Measurements from ENCODE around the gene IL1RAPL1.

IL1RAPL1 gene

GRCh38 chrX:28802625-28803024 is 215.4 kb downstream of the IL1RAPL1 start:
- DNase-seq = no peak

- no peak for DNase-seq
These were observed 248.7 kb downstream of the IL1RAPL1 start for GRCh38 chrX:28835991-28836390.

GRCh38 chrX:28843817-28844216 is 256.6 kb downstream of the IL1RAPL1 start:
- no peak for DNase-seq

DNA sequence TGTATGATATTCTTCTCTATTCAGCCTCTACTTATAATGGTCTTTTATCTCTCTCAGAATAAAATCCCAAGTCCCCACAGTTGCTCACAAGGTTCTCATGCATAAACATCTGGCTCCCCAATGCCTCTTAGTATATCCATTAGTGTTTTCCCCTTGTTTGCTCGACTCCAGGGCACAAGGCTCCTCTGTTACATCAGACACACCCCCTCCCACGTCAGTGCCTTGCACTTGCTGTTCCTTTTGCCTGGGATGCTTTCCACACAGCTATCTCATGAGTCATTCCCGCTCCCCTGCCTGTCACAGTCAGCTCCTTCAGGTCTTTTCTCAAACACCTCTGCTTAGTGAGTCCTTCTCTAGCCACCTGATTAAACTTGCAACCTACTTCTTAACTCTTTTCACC is 260.2 kb downstream of the IL1RAPL1 start:
- no peak for DNase-seq

DNA sequence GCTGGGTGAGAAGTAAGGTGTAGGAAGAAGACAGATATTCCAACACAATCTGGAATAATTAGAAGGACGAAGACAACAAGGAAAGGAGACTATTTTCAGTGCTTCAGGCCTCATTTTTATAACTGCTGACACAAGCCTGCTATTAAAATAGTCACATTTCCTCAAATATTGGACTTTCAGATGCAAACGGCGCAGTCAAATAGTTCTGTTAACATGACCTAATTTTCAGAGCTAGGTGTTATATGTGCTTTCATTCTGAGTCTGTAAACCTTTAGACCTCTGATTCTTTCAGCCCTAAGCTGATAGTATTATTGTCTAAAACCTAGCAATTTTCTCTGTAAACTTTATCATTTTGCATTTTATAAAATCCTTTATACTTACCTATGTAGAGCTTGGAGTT is 261.5 kb downstream of the IL1RAPL1 start:
- DNase-seq = no peak

- DNase-seq = no peak
These were observed 263.7 kb downstream of the IL1RAPL1 start for GRCh38 chrX:28850955-28851354.

GRCh38 chrX:28851871-28852270 is 264.6 kb downstream of the IL1RAPL1 start:
- no peak for DNase-seq

GRCh38 chrX:28854637-28855036 is 267.4 kb downstream of the IL1RAPL1 start:
- DNase-seq = no peak

DNA sequence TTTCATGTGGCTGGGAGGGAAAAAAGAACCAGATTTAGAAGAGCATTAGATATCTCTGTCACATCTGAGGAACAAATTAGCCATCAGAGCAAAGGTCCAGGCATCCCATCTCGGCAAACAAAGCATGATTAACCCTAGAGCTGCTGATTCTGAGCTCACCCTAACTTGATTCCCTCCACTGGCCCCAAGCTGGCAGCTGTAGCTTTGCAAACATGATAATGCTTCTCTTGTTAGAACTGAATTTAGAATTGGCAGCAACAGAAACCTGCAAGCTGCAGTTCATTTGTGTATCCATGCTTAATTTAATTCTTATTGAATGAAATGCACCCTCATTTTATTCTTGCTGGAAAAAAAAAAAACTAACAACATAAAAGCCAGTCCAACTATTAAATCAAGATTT is 289.2 kb downstream of the IL1RAPL1 start:
- no peak for DNase-seq

DNA sequence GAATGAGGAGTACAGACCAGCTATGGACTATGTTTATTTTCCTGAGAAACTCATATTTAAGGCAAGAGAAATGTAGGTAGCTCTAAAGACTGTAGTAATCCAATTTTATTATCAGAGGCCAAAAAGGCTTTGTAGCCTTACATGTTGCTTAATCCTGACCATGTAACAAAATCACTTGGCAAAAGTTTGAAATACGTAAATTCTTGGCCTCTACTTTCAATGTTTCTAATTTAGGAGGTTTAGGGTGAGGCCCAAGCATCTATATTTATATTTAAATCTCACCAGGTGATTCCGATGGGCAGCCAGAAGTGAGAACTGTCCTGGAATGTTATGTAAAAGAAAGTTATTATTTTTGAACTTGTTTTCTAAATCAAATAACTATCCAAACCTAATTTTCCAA is 289.7 kb downstream of the IL1RAPL1 start:
- no peak for DNase-seq

GRCh38 chrX:28880136-28880535 is 292.9 kb downstream of the IL1RAPL1 start:
- DNase-seq = no peak

DNA sequence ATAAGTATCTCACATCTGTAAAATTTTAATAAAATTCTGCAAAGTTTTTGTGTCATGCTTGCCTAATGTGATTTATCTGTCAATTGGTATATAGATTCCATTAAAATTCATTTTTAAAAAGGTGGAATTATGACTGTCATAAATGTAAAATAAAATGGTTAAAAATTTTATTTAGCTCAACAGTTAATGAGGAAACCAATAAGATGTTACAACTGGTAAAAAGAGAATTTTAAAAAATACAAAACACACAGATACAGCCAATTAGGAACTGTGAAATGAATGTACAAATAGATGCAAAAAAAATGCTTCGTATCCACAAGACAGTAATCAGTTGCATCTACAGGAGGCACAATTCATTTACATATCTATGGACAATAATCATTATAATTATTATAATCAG is 297.6 kb downstream of the IL1RAPL1 start:
- DNase-seq = no peak

GRCh38 chrX:28888416-28888815 is 301.2 kb downstream of the IL1RAPL1 start:
- DNase-seq = no peak

GRCh38 chrX:28889591-28890090 is 302.4 kb downstream of the IL1RAPL1 start:
- DNase-seq = no peak

DNA sequence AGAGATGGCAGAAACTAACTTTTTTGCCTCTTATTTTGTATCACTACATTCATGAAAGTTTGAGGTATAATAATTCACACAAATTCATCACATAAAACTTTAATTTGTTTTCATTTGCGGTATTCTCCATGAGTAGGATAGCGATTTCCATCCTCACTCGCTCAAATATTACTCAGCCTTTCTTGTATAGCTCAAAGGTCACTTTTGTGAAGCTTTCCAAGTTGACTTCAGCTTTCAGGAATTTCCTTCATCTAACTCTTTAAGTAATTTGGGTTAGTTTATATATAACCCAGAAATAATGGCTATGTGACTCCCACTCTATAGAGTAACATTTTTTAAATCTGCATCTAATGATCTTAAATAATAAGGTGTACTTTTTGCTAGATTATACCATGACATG is 314.4 kb downstream of the IL1RAPL1 start:
- no peak for DNase-seq

DNA sequence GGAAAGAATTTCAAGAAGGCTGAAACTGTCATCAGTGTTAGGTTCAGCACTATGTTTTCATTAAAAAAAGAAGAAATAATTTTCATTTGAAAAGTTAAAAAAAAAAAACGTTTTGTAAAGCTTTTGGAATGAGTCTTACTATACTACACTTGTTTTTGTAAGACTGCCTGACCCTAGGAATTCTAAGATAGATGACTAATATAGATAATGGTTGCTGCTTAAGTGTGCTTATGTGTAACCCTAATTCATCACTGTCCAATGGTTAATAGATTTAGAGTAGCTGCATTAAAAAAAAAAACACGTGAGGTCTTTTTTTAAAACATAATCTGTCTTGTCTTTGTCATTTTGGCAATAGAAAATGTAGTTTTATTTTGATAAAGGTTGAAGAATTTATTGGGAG is 323.2 kb downstream of the IL1RAPL1 start:
- no peak for DNase-seq

DNA sequence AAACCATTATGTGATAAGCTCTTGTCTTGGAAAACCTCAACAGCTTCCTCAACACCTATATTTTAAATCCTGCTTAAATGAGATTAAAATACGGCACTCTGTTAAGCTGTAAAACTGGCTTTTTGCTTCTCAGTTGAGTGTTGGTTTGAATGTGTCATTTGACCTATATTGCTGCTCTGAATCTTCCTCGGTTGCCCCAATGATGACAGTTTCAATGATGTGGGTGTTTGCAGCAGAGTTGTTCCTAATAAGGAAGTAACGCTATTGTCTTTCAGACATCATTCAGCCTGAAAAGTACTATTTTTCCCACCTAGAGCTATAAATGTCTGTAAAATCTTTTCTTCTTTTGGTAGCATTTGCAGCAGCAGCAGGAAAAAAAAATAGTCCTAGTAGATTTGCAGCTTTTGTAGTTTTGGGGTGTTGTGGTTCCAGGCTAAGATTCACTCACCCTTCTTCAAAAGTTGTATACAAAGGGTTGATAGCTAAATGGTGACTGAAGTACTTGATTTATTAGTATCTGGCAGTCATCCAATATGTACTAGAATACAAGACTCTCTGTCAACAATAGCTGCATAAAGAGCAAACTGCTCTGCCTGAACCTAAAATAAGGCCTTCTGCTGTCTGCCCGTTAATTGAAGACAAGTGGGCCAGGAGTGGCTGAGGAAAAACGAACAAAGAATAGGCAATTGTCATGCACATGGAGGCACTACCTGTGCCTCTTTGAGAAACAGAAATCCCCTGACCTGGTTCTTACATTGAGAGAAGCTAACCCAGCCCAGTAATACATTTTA is 333.1 kb downstream of the IL1RAPL1 start:
- DNase-seq = peak; percentile 80

- DNase-seq = no peak
These were observed 334.9 kb downstream of the IL1RAPL1 start for GRCh38 chrX:28922106-28922505.

DNA sequence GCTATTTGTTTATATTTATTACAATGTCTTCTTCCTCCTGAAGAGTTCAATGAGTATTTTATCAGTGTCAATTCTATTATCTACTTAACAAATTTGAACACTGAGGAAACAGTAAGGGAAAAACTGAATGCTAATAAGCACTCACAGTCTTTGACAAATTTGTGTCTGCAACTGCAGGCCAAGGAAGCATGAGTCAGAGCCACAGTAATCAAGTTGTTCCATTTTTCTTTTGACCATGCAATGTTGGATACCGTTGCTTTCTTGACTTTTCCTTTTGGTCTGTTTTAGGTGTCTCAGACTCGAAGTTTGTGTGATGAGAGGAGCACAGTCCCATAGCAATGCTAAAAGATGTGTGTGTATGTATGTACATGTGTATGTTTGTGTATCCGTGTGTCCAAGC is 359.6 kb downstream of the IL1RAPL1 start:
- no peak for DNase-seq

- DNase-seq = no peak
These were observed 372.8 kb downstream of the IL1RAPL1 start for GRCh38 chrX:28960063-28960462.

- no peak for DNase-seq
These were observed 379.1 kb downstream of the IL1RAPL1 start for GRCh38 chrX:28966331-28966730.

DNA sequence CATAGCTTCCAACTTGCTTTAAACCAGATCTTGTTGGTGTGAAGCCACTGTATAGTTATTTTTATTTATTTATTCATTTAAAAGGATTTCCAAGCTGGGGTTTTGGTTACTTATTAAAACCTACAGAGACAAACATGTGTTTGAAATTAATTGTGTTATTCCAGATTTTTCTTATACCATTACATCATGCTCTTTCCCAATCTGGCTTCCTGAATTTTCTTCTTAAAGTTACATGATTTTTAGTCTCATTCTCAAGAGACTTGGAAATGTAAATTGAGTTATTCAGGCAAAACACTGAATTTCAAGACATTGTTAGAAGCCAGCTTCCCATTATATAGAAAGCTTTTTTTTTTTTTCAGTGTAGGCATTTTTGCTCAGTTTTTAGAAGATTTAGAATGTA is 381.9 kb downstream of the IL1RAPL1 start:
- no peak for DNase-seq

- no peak for DNase-seq
These were observed 392.6 kb downstream of the IL1RAPL1 start for GRCh38 chrX:28979877-28980276.

GRCh38 chrX:28981952-28982351 is 394.7 kb downstream of the IL1RAPL1 start:
- no peak for DNase-seq

GRCh38 chrX:28988246-28988645 is 401.0 kb downstream of the IL1RAPL1 start:
- no peak for DNase-seq
